T-helper 17 cell (primary cell): ENCODE results near the gene SCAMP2. TPM values are rescaled to one million over a fixed set of nuclear protein-coding genes. Genes with fewer than 3 reads are reported as not detected.

ENCODE experiments used
- ATAC-seq: fragments of 150-1000 bp; cut with Tn5 transposase; 2 replicates; pipeline ENCODE4 v1.10.0; 2021; ENCODE audit warnings: mild to moderate bottlenecking, moderate library complexity
- DNase-seq, 3 donors: peaks; one replicate each; pipeline versions ENCODE4 v3.0.0 to v3.0.0-alpha.2; 2020 to 2021
- H3K9me3 ChIP-seq: one replicate; pipeline ENCODE4 v1.7.0; 2013; ENCODE audit warnings: low read length, mild to moderate bottlenecking; ENCODE audit not compliant: control insufficient read depth, poor library complexity, severe bottlenecking
- H3K27ac Mint-ChIP-seq: one replicate; pipeline ENCODE4 v1.8.0; 2022; ENCODE audit warnings: mild to moderate bottlenecking, moderate library complexity, mixed read lengths
- H3K27me3 Mint-ChIP-seq: one replicate; pipeline ENCODE4 v1.8.0; 2022; ENCODE audit warnings: mixed read lengths
- H3K36me3 Mint-ChIP-seq: one replicate; pipeline ENCODE4 v1.8.0; 2022; ENCODE audit warnings: low read depth, mixed read lengths
- H3K4me1 Mint-ChIP-seq: one replicate; pipeline ENCODE4 v1.8.0; 2022; ENCODE audit warnings: mild to moderate bottlenecking, mixed read lengths
- H3K4me3 Mint-ChIP-seq: one replicate; pipeline ENCODE4 v1.8.0; 2022; ENCODE audit warnings: mild to moderate bottlenecking, moderate library complexity, mixed read lengths
- total RNA-seq, 4 donors: library from RNA in 2 of 4; stranded (reverse) in 2 of 4; gene quantifications; one replicate each; pipeline ENCODE4 v1.2.3 and lab custom pipeline; 2022 to 2026

The SCAMP2 gene
- total RNA-seq, 2 donors from 2014 or later: 84.1 to 86.8 TPM

DNA sequence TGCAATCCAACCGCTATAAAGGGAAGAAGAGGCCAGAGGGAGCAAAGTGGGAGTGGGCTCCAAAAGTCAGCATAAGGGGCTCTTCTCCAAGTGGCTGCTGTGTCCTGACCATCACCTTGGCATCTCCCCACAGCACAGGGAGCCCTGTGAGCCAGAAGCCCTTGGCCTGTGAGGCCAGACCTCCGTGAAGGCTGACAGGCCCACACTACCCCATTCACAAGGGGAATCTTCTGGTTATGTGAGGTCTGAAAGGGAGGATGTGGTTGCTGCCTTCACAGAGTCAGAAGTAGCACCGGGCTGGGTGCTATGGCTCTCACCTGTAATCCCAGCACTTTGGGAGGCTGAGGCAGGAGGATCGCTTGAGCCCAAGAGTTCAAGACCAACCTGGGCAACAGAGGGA lies 27.6 kb downstream of the SCAMP2 start:
- peak; percentile 10 for ATAC-seq
- Mint-ChIP-seq H3K36me3 (peaks cover 2% of the 10 kb centered on the region), H3K4me1 (peaks cover 34% of the 10 kb centered on the region), H3K27ac (peak overlapping the region; percentile 87), H3K4me3 (peak overlapping the region; percentile 82), H3K27me3 (no peaks in the 10 kb centered on the region)
- no peaks in the 10 kb centered on the region for H3K9me3 ChIP-seq
- no peak for DNase-seq

DNA sequence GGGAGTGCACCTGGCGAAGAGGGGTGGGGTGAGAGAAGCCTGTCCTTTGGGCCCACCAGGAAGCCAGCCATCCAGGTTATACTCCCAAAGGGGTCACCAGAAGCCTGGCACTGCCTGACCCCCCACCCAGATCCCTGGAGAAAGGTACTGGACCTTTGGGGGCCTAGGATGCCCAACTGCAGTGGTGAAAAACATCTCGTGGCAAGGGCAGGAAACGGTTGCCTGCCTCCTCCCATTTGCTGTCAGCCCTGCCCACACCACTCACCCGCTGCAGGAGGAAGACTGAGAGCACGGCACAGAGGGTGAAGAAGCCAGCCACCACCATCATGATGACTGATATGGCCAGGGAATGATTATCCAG lies 28.0 kb downstream of the SCAMP2 start:
- Mint-ChIP-seq H3K27ac (peak overlapping the region; percentile 87), H3K4me3 (peak overlapping the region; percentile 82), H3K27me3 (no peaks in the 10 kb centered on the region), H3K36me3 (peaks cover 2% of the 10 kb centered on the region), H3K4me1 (peaks cover 34% of the 10 kb centered on the region)
- H3K9me3 ChIP-seq: no peaks in the 10 kb centered on the region
- ATAC-seq (peak; percentile 51), DNase-seq (peak in 2 of 3 donors; percentile 27 to 30)

DNA sequence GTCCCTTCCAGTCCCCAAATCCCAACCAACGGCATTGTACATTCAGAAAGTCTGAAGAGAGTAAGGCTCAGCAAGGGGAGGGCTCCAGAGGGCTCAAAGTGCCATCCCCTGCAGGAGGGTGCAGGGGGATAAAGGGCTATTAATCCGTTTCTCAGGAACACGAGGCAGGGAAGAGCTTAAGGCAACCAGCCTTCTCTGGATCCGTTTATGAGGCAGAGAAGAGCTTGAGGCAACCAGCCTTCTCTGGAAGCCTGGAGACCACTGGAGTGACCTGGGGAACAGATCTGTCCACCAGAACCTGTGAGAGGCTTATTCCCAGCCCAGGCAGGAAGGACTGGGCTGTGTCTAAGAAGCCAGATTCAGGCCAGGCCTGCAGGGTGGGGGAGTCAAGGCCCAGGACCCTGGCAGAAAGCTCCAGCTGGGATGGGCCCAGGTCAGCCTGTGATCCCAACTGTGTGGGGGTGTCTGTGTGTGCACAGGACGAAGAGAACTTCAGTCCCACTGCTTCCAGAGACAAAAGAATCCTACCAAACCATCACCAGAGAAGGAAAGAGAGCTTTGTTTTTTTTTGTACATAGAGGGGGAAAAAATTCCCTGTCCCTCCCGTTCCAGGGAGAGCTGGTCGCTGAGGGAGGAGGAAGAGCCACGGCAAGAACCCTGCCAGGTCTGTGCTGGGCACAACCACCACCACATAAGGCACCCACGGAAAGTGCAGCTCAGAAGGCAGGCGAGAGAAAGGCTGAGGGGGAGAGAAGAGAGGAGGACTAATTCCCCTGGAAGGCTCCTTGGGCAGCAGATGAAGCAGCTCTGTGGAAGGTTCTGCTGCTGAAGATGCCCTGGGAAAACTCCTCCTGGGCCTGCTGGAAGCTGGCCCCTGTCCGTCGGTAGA lies 28.6 kb downstream of the SCAMP2 start:
- no peaks in the 10 kb centered on the region for H3K27me3 Mint-ChIP-seq
- peak overlapping the region; percentile 82 for H3K4me3 Mint-ChIP-seq
- H3K9me3 ChIP-seq: no peaks in the 10 kb centered on the region
- peaks cover 37% of the 10 kb centered on the region for H3K4me1 Mint-ChIP-seq
- peak overlapping the region; percentile 87 for H3K27ac Mint-ChIP-seq
- no peak for ATAC-seq
- H3K36me3 Mint-ChIP-seq: peaks cover 2% of the 10 kb centered on the region
- DNase-seq: no peak

DNA sequence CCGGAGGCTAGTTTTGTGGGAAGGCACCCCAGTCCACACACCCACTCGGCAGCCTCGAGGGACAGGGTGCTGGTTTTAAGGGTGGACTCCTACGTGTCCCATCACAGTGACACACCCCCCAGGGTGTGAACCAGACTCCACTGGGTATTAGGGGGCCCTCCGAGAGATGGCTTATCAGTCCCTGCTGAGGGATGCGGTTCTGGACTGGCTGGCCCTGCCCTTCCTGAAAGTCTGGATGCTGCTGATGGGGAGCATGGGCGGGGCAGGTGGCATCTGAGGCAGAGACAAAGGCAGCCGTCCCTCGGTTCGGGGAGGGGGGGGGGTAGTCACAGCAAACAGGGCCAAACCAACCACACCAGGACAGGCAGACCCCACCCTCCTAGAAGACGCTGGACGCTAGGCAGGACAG lies 29.3 kb downstream of the SCAMP2 start:
- no peak for ATAC-seq
- H3K27ac Mint-ChIP-seq: peak overlapping the region; percentile 66
- DNase-seq: no peak
- H3K4me1 Mint-ChIP-seq: peaks cover 37% of the 10 kb centered on the region
- no peaks in the 10 kb centered on the region for H3K9me3 ChIP-seq
- no peaks in the 10 kb centered on the region for H3K27me3 Mint-ChIP-seq
- peaks cover 2% of the 10 kb centered on the region for H3K36me3 Mint-ChIP-seq
- peak overlapping the region; percentile 90 for H3K4me3 Mint-ChIP-seq

DNA sequence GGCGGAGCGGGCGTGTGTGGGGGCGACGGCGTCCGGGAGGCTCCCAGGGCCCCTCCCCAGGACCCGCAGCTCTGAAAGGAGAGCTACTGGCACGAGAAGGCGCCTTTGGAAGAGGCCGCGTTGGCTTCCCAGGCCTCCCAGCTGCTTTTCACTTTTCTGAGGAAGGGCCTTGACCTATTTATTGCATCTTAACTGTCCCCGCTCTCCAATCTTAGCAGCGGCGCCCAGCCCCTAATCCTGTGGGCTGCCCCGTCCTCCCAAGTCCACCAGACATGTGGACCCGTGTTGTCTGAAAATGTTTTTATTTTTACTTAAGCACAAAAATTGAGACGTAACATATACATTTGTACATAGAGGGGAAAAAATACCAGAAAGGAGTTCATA lies 29.7 kb downstream of the SCAMP2 start:
- peak overlapping the region; percentile 66 for H3K27ac Mint-ChIP-seq
- H3K36me3 Mint-ChIP-seq: no peaks in the 10 kb centered on the region

DNA sequence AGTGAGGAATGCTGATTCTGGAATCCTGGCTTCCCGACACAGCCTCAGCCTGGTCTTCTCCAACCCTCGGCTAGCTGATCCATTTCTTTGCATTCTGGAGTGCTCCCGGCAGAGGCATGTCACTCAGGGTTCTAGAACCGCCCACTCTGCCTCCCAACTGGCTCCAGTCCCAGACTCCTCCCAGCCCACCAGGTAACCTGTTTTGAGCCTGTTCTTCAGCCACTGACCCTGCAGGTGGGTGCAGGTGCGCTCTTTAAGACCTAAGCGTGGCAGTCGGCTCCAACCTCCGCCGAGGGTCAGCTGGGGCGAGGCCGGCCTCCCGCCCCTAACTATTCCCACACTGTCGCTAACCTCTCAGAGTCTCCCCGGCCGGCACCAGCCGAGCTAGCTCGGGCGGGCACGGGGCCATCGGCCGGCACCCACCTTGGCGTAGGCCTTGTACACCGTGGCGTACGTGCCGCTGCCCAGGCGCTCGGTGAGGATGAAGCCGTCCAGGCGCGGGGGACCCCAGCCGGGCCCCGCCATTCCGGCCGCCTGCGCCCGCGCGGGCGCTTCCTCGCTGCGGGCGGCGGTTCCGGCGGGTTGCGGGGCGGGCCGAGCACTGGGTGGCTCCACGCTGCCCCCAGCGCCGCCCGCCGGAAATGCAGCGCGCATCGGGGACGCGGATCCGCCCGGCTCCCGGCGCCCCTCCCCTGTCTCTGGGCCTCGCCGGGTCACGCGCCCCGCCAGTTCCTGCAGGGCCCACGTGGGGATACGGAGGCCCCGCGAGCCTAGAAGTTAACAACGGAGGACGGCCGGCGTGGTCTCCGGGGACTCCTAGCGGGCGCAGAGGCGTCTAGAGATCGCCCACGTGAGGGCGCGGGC lies 30.4 kb downstream of the SCAMP2 start, which contains the start of gene ULK3:
Gene ULK3, minus strand, starts transcription at position 576 of the 864 bp plus-strand sequence. Its CDS starts 51 bp downstream, at position 525.
- Mint-ChIP-seq H3K4me3 (peak within 1 kb of the TSS; percentile 90), H3K27me3 (no peaks in the 10 kb centered on the region), H3K27ac (peak within 1 kb of the TSS; percentile 66), H3K36me3 (no peaks in the 10 kb centered on the region), H3K4me1 (peaks cover 37% of the 10 kb centered on the region)
- DNase-seq (peak; percentile 91 to 94 (median 93)), ATAC-seq (peak; percentile 93)
- H3K9me3 ChIP-seq: no peaks in the 10 kb centered on the region

More for the DNA sequence above, 29.7 kb downstream of the SCAMP2 start:
- Mint-ChIP-seq H3K4me1 (peaks cover 37% of the 10 kb centered on the region), H3K27me3 (no peaks in the 10 kb centered on the region), H3K4me3 (peak overlapping the region; percentile 90)
- DNase-seq (no peak), ATAC-seq (no peak)
- no peaks in the 10 kb centered on the region for H3K9me3 ChIP-seq

DNA sequence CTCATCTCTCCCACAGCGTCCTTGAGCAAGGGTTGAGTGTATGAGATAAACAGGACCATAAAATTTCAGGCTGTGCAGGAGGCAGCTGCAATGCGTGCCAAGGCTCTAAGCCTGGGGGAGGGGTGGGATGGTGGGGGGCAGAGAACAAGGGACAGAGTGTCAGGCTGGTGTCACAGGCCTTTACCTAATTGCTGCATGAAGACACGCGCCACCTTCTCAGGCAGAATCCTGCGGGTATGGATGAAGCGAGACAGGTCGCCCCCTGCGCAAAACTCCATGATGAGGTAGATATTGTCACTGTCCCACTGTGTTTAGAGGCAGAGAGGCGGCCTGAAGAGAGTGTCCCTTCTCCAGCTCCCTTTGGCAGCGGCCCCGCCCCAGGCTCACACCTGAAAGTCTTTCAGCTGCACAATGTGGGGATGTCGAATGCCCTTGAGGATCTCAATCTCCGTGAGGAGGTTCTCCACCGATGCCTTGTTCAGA lies 31.2 kb downstream of the SCAMP2 start:
- no peaks in the 10 kb centered on the region for H3K9me3 ChIP-seq
- no peak overlapping the region for H3K27ac Mint-ChIP-seq
- no peak for ATAC-seq
- no peaks in the 10 kb centered on the region for H3K36me3 Mint-ChIP-seq
- DNase-seq: no peak
- H3K27me3 Mint-ChIP-seq: no peaks in the 10 kb centered on the region
- H3K4me3 Mint-ChIP-seq: peak overlapping the region; percentile 90
- H3K4me1 Mint-ChIP-seq: peaks cover 37% of the 10 kb centered on the region

DNA sequence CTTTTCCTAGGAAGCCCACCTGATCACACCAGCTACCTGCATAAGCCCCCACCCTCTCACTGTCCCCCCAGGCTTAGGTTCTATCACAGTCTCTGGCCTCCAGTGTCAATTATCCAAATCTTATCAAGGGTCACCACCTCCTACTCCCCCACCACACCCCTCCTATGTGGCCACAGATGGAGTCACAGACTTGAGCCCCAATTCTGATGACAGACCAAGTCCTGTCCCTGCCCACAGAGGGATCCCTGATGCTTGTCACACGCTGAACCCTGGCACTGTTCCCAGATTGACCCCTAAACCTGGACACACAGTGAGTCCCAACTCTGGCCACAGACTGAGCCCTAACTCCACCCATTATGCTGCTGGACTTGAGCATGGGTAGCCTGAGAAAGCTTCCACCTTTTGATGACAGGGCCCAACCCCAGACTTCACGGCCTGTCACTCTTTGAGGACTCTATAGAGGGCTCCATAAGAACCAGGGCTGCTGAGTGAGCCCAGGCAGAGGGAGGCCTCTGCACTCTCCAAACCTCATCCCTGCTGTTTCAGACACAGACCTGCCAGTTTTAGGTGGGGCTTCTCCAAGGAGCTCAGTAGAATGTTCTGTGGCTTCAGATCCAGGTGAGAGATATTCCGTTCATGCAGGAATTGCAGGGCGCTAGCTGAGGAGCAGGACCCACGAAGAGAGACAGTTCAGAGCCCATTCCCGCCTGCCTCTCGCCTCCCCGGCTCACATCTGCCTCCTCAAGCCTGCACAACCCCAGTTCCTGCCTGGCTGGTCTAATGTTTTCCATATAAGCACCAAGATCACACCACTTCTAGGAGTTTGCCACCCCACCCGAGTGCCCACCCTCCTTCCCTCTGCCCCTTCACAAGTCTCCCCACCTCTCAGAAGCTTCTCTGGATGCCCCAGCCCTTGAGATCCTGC lies 32.1 kb downstream of the SCAMP2 start:
- Mint-ChIP-seq H3K4me1 (peaks cover 37% of the 10 kb centered on the region), H3K4me3 (peak overlapping the region; percentile 90), H3K36me3 (no peaks in the 10 kb centered on the region)

DNA sequence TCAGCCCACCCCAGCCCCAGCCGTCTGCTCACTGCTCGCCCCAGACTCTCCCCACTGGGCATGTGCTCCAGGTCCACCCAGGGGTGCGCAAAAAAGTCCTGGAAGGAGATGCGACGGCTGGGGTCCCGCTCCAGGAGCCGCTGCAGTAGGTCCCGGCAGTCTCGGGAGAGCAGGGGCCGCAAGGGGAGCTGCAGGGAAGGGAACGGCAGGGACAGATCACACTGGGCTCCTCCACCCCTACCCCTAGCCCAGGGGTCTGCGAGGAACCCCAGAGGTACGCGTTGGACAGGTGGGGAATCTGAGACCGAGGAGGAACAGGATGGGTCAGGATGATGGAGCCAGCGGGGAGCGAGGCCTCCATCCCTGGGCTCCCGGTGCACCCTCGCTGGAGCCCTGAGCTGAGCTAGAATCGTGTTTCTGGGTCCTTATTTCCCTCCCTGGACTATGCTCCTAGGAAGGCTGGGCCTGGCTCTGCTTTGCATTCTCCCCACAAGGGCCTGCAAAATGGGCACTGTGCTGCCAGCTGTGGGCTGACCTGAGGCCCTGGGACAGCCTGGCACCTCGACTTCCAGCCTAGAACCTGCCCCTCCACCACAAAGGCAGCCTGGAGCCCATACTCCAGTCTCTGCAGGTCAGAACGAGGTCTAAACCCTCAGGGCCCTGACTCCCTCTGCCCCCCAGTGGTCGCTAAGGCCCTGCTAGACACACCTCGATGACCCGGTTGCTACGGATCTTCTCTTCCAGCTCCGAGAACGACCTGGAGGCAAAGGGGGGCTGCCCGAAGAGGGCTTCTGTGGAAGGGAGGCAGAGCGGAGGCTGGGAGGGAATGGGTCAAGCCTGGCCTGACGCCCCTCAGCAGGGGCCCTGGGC lies 33.4 kb downstream of the SCAMP2 start:
- DNase-seq: no peak
- H3K4me3 Mint-ChIP-seq: no peak overlapping the region
- no peaks in the 10 kb centered on the region for H3K9me3 ChIP-seq
- no peak for ATAC-seq
- peaks cover 32% of the 10 kb centered on the region for H3K4me1 Mint-ChIP-seq
- no peak overlapping the region for H3K27ac Mint-ChIP-seq
- no peaks in the 10 kb centered on the region for H3K36me3 Mint-ChIP-seq
- H3K27me3 Mint-ChIP-seq: no peaks in the 10 kb centered on the region

More for the DNA sequence above, 32.1 kb downstream of the SCAMP2 start:
- H3K27me3 Mint-ChIP-seq: no peaks in the 10 kb centered on the region
- no peaks in the 10 kb centered on the region for H3K9me3 ChIP-seq
- ATAC-seq (no peak), DNase-seq (no peak)
- H3K27ac Mint-ChIP-seq: no peak overlapping the region

DNA sequence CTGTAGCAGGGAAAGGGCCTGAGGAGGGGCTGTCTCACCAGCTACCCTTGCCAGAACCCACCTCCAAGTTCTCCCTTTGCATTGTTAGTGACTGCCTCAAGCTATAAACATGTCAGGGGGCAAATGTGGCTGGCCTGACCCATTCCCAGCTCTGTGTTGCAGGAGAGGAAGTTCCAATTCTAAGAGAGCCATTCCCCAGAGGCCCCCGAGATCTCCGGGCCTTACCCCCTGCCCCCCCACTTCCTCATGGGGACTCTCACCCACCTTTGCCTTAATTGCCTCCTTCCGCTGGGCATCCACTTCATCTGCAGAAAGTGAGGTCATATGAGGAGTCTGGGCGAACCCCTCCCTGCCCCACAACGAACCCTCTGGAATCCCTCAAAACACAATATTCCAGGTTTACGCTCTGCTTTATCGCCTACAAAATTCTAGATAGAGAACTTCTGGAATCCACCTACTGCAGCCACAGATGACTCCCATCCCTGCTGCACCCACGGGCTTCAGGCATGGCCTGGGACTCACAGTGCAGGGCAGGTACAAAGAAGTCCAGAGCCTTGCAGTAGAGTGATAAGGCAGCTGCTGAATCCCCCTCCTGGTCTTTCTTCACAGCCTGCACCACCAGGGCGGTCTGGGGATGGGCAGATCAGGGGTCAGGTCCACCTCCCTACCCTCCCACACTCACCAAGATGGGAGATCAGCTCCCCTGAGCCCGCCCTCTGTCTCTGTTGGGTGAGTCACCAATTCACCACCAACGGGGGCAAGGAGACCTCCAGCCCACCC lies 34.2 kb downstream of the SCAMP2 start:
- Mint-ChIP-seq H3K27me3 (no peaks in the 10 kb centered on the region), H3K4me1 (peaks cover 26% of the 10 kb centered on the region), H3K27ac (no peak overlapping the region)

DNA sequence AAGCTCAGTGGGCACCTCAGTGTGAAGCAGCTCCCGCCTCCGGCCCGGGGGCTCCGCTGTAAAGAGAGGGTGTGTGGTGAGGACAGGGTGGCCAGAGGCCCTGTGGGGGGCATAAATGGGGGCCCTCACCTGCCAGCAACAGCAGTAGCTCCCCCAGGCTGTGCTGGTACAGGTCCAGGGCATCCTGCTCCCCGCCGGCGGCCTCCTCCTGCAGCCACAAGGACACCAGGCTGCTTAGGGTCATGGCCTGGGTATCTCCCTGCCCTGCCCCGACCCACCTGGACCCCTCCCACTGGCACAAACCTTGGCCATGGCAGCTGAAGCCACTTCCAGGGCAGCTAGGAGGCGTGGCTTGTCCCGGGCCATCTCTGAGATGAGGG lies 35.0 kb downstream of the SCAMP2 start:
- no peak for ATAC-seq
- no peaks in the 10 kb centered on the region for H3K9me3 ChIP-seq
- no peak overlapping the region for H3K4me3 Mint-ChIP-seq

More for the DNA sequence above, 34.2 kb downstream of the SCAMP2 start:
- DNase-seq (no peak), ATAC-seq (no peak)
- Mint-ChIP-seq H3K36me3 (no peaks in the 10 kb centered on the region), H3K4me3 (no peak overlapping the region)
- no peaks in the 10 kb centered on the region for H3K9me3 ChIP-seq

More for the DNA sequence above, 35.0 kb downstream of the SCAMP2 start:
- no peak for DNase-seq
- Mint-ChIP-seq H3K27ac (peak overlapping the region; percentile 51), H3K27me3 (no peaks in the 10 kb centered on the region), H3K4me1 (peaks cover 23% of the 10 kb centered on the region), H3K36me3 (no peaks in the 10 kb centered on the region)
